SK-N-SH (cell line): ENCODE measurements around the gene RAPGEF4. TPM values are rescaled to one million over a fixed set of nuclear protein-coding genes. Genes with fewer than 3 reads are reported as not detected.
A peak's percentile ranks its signal among the peaks of the same experiment; 100 is the strongest.

ENCODE experiments used
- CTCF ChIA-PET: fragments of 300-600, 350-600 bp; formaldehyde crosslinking; extraction: SDS; loops from one replicate; lab custom pipeline; 2021; lab: Yijun Ruan, JAX
- POLR2A ChIA-PET: fragments of 350-600 bp; sonication (Branson Sonifier 250); formaldehyde crosslinking; extraction: SDS; loops from one replicate; lab custom pipeline; 2020; ENCODE audit warnings: antibody characterized with exemption, inconsistent platforms; lab: Yijun Ruan, JAX
- DNase-seq: peaks from one replicate; pipeline ENCODE4 v3.0.0; 2012
- H2AFZ ChIP-seq: fragments of 200-600 bp; sonication (generic); 2 replicates; pipeline ENCODE4 v1.8.1; 2016; ENCODE audit warnings: antibody characterized with exemption, mild to moderate bottlenecking, low read depth
- H3F3A ChIP-seq: fragments of 200-600 bp; sonication (generic); replicated peaks from 2 replicates; pipeline ENCODE3; 2016; ENCODE audit warnings: antibody characterized with exemption, mild to moderate bottlenecking; ENCODE audit not compliant: insufficient read depth
- H3K27ac ChIP-seq, 2 experiments: fragments of 200-500 bp in 1 of 2; fragments of 200-600 bp in 1 of 2; sonication (Bioruptor generic) in 1 of 2; sonication (generic), shearing (Covaris generic) in 1 of 2; 2 replicates each; pipeline versions ENCODE4 v1.5.1 to v1.6.1; 2014 to 2016; ENCODE audit warnings: low read depth in 2 of 2, inconsistent platforms in 1 of 2, low read length in 1 of 2, mild to moderate bottlenecking in 1 of 2, mixed read lengths in 1 of 2
- H3K27me3 ChIP-seq: fragments of 200-600 bp; sonication (generic), shearing (Covaris generic); 2 replicates; pipeline ENCODE4 v1.6.1; 2016; ENCODE audit warnings: mixed run types; ENCODE audit not compliant: insufficient read depth
- H3K36me3 ChIP-seq, 2 experiments: fragments of 200-500 bp in 1 of 2; fragments of 200-600 bp in 1 of 2; sonication (Bioruptor generic) in 1 of 2; sonication (generic) in 1 of 2; replicated peaks in 1 of 2; 2 replicates each; pipeline versions ENCODE3 to v1.5.1; 2014 to 2016; ENCODE audit warnings: low read length in 1 of 2, mild to moderate bottlenecking in 1 of 2; ENCODE audit not compliant: insufficient read depth in 2 of 2, control insufficient read depth in 1 of 2
- H3K4me1 ChIP-seq, 2 experiments: fragments of 200-500 bp in 1 of 2; fragments of 200-600 bp in 1 of 2; sonication (Bioruptor generic) in 1 of 2; sonication (generic), shearing (Covaris generic) in 1 of 2; 2 replicates each; pipeline versions ENCODE4 v1.5.1 to v1.6.1; 2014 to 2016; ENCODE audit warnings: low read depth in 1 of 2, low read length in 1 of 2, mixed run types in 1 of 2; ENCODE audit not compliant: insufficient read depth in 2 of 2, control insufficient read depth in 1 of 2
- H3K4me2 ChIP-seq: fragments of 200-600 bp; sonication (generic), shearing (Covaris generic); 2 replicates; pipeline ENCODE4 v1.6.1; 2017; ENCODE audit warnings: mixed run types
- H3K4me3 ChIP-seq, 2 experiments: fragments of 200-500 bp in 1 of 2; fragments of 200-600 bp in 1 of 2; sonication (Bioruptor generic) in 1 of 2; sonication (generic), shearing (Covaris generic) in 1 of 2; 2 replicates each; pipeline versions ENCODE4 v1.5.1 to v1.8.1; 2014 to 2016; ENCODE audit warnings: low read depth in 2 of 2, inconsistent platforms in 1 of 2, low read length in 1 of 2, mild to moderate bottlenecking in 1 of 2, mixed read lengths in 1 of 2, moderate library complexity in 1 of 2
- H3K79me2 ChIP-seq: fragments of 200-600 bp; sonication (generic); 2 replicates; pipeline ENCODE4 v1.8.1; 2017; ENCODE audit warnings: mild to moderate bottlenecking; ENCODE audit not compliant: insufficient read depth
- H3K9ac ChIP-seq: fragments of 200-600 bp; sonication (generic); 2 replicates; pipeline ENCODE4 v1.6.1; 2017; ENCODE audit warnings: mixed run types
- H3K9me2 ChIP-seq: fragments of 200-600 bp; sonication (generic); 2 replicates; pipeline ENCODE4 v1.6.1; 2017; ENCODE audit warnings: mixed run types
- H3K9me3 ChIP-seq: fragments of 200-600 bp; sonication (generic); 2 replicates; pipeline ENCODE4 v1.6.1; 2017; ENCODE audit warnings: mixed run types, mild to moderate bottlenecking, moderate library complexity
- H4K20me1 ChIP-seq: fragments of 200-600 bp; sonication (generic); 2 replicates; pipeline ENCODE4 v1.6.1; 2017; ENCODE audit warnings: mild to moderate bottlenecking, mixed run types; ENCODE audit not compliant: insufficient read depth
- CHD2 ChIP-seq: fragments of 150-350 bp; IDR thresholded peaks from 2 replicates; pipeline ENCODE4 v1.6.1; 2018; ENCODE audit warnings: low read length; ENCODE audit not compliant: partially characterized antibody
- ELF1 ChIP-seq: IDR thresholded peaks from 2 replicates; pipeline ENCODE4 v1.4.0; 2012
- FOXJ3 ChIP-seq: sonication (generic); formaldehyde crosslinking; IDR thresholded peaks from 2 replicates; pipeline ENCODE4 v1.5.1; 2020; ENCODE audit warnings: mild to moderate bottlenecking, missing genetic modification reagents
- FOXM1 ChIP-seq: IDR thresholded peaks from 2 replicates; pipeline ENCODE4 v1.4.0; 2012; ENCODE audit warnings: low read depth, mild to moderate bottlenecking
- GABPA ChIP-seq: IDR thresholded peaks from 2 replicates; pipeline ENCODE4 v1.4.0; 2012; ENCODE audit warnings: low read depth, mild to moderate bottlenecking
- JUND ChIP-seq: IDR thresholded peaks from 2 replicates; pipeline ENCODE4 v1.4.0; 2012
- MEF2A ChIP-seq: IDR thresholded peaks from 2 replicates; pipeline ENCODE4 v1.4.0; 2012; ENCODE audit warnings: low read depth, borderline replicate concordance
- NFIC ChIP-seq: IDR thresholded peaks from 2 replicates; pipeline ENCODE4 v1.4.0; 2012; ENCODE audit warnings: borderline replicate concordance
- PBX3 ChIP-seq: IDR thresholded peaks from 2 replicates; pipeline ENCODE4; 2012
- RAD21 ChIP-seq: IDR thresholded peaks from 2 replicates; pipeline ENCODE4 v1.6.1; 2012; ENCODE audit warnings: mild to moderate bottlenecking, low read length
- RXRA ChIP-seq: IDR thresholded peaks from 2 replicates; pipeline ENCODE4 v1.4.0; 2012; ENCODE audit warnings: low read depth, mild to moderate bottlenecking, borderline replicate concordance
- SIN3A ChIP-seq: IDR thresholded peaks from 2 replicates; pipeline ENCODE4 v1.6.1; 2012; ENCODE audit warnings: low read depth, mild to moderate bottlenecking, low read length, moderate library complexity, borderline replicate concordance
- TCF12 ChIP-seq: IDR thresholded peaks from 2 replicates; pipeline ENCODE4 v1.4.0; 2012
- TEAD4 ChIP-seq: IDR thresholded peaks from 2 replicates; pipeline ENCODE4 v1.4.0; 2012; ENCODE audit warnings: mild to moderate bottlenecking, borderline replicate concordance; ENCODE audit not compliant: insufficient read depth
- YY1 ChIP-seq: IDR thresholded peaks from 2 replicates; pipeline ENCODE4 v1.4.0; 2012; ENCODE audit warnings: low read depth, mild to moderate bottlenecking
- WGBS: methylation state at CpG from one replicate; pipeline ENCODE4 v1.1.6; 2017; ENCODE audit warnings: low lambda C conversion rate; 5-methylcytosine and 5-hydroxymethylcytosine counted together
- polyA plus RNA-seq, 3 experiments: library from polyadenylated mRNA; depleted of rRNA; stranded (reverse); fragments of >200 nt; gene quantifications; 2 replicates each; pipeline ENCODE4 v1.2.3, GENCODE V29; 2012
- TF ChIP-seq, protein P1 (sequence below): fragments of 150-350 bp; IDR thresholded peaks from 2 replicates; pipeline ENCODE4 v1.6.1; 2017; ENCODE audit warnings: antibody characterized with exemption, low read length, low read depth, borderline replicate concordance

The RAPGEF4 gene
- polyA plus RNA-seq, 1 of the 3 experiments (the other 2 are of a cell fraction): 0.30 TPM

GRCh38 chr2:173054466-173054865 lies 318.8 kb downstream of the RAPGEF4 start:
- WGBS: 61% methylated on average over 3 of the region's 3 CpGs
- H3K27ac ChIP-seq: peak overlapping the region; percentile 6 to 50; a peak in 2 of 4 replicates

GRCh38 chr2:173056705-173057364 lies 321.2 kb downstream of the RAPGEF4 start:
- no peaks in the 10 kb centered on the region for H3K79me2 ChIP-seq
- no peak overlapping the region for H3K9ac ChIP-seq
- no peak for DNase-seq
- TF ChIP-seq NFIC (no peak), YY1 (no peak), TEAD4 (no peak), PBX3 (no peak), CHD2 (no peak), RXRA (no peak), MEF2A (no peak), JUND (no peak), FOXM1 (no peak), RAD21 (no peak), GABPA (no peak), FOXJ3 (CRISPR knock-in tag) (no peak), ELF1 (no peak)
- TF ChIP-seq, protein P1, sequence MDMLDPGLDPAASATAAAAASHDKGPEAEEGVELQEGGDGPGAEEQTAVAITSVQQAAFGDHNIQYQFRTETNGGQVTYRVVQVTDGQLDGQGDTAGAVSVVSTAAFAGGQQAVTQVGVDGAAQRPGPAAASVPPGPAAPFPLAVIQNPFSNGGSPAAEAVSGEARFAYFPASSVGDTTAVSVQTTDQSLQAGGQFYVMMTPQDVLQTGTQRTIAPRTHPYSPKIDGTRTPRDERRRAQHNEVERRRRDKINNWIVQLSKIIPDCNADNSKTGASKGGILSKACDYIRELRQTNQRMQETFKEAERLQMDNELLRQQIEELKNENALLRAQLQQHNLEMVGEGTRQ: no peak
- peaks cover 0 to 13% of the 10 kb centered on the region in 2 experiments; a peak in 2 of 4 replicates for H3K4me1 ChIP-seq
- no peak overlapping the region for H3K4me2 ChIP-seq
- no peak overlapping the region for H3K4me3 ChIP-seq
- 97% methylated on average over 3 of the region's 4 CpGs for whole genome bisulfite sequencing
- no peaks in the 10 kb centered on the region for H4K20me1 ChIP-seq
- H3K9me2 ChIP-seq: no peaks in the 10 kb centered on the region
- peaks cover 4% of the 10 kb centered on the region for H3F3A ChIP-seq
- no peaks in the 10 kb centered on the region for H3K36me3 ChIP-seq
- ChIA-PET CTCF (interaction anchor here (1.3 to 2.0 kb wide), 3 partner anchors 12 to 30 kb away, joined by 5 to 10 read pairs (median 6); no protein-coding TSS in a partner anchor), POLR2A (no interaction called here)
- no peak overlapping the region for H2AFZ ChIP-seq
- no peaks in the 10 kb centered on the region for H3K27me3 ChIP-seq
- no peak overlapping the region for H3K27ac ChIP-seq
- H3K9me3 ChIP-seq: no peaks in the 10 kb centered on the region

More at GRCh38 chr2:173054466-173054865, 318.8 kb downstream of the RAPGEF4 start:
- CTCF ChIA-PET: no interaction called here
- no peak overlapping the region for H2AFZ ChIP-seq
- TF ChIP-seq TCF12: peak; percentile 18; the same call in 1 of the 2 replicates
- TF ChIP-seq SIN3A: no peak
- TF ChIP-seq, all 33 proteins: peak for 1
- Histone ChIP-seq H3K9ac (no peak overlapping the region), H3K36me3 (no peaks in the 10 kb centered on the region), H3F3A (peaks cover 10% of the 10 kb centered on the region), H3K4me3 (no peak overlapping the region), H3K4me1 (peaks cover 2 to 24% of the 10 kb centered on the region in 2 experiments), H3K79me2 (no peaks in the 10 kb centered on the region), H3K27me3 (no peaks in the 10 kb centered on the region), H4K20me1 (no peaks in the 10 kb centered on the region), H3K4me2 (0 out of 2 replicates have a peak overlapping the region, but pooled peaks have one; percentile 8), H3K9me2 (no peaks in the 10 kb centered on the region), H3K9me3 (no peaks in the 10 kb centered on the region)
- POLR2A ChIA-PET: no interaction called here
- no peak for DNase-seq
